Posterior vena cava (tissue), 2 donors: ENCODE data around the gene AHNAK2. TPM values are rescaled to one million over a fixed set of nuclear protein-coding genes. Genes with fewer than 3 reads are reported as not detected.
"Not testable (repeated sequence)": the region's sequence is repeated elsewhere in the genome, so short reads cannot be mapped to it uniquely, and the experiment has no call there.

Experiments
- DNase-seq: peaks from one replicate; pipeline ENCODE4 v3.0.0-alpha.2; 2020; ENCODE audit warnings: low spot score
- intact Hi-C, 2 donors: fragments of 100-400 bp; cut with DNase I; formaldehyde crosslinking; loops; one replicate each; pipeline versions ENCODE4 v1.14.1 to v1.14.2; 2022 to 2023
- total RNA-seq, 2 donors: library from RNA; stranded (reverse); fragmentation: NEBNext Ultra II Directional; extraction: Animal tissue kit (Norgen Biotek cat#: 25700); gene quantifications; one replicate each; pipeline ENCODE4 v1.2.1, GENCODE V29; 2021
- donor health status: DM: yes; HTN: yes; CAD: no.
- donor health status: DM: yes; HTN: yes; CAD: no.

Gene AHNAK2
- total RNA-seq, 2 donors from 2014 or later: 242 to 274 TPM

DNA sequence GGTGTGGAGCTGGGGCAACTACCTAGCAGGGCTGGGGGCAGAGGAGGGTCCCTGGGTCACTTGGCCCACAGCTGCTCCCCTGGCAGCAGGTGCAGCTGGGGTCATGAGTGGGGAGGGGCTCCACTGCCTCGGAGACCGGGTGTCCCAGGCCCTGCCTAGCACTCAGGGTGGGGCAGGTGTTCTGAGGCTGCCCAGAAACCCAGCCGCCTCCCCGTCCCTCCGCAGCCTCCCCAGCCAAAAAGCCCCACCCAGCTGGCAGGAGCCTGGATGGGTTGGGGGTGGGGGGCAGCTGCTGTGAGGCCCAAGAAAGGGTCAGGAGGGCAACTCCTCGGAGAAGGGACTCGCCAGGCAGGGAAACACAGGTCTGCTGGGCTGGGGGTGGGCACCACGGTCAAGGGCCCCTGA is 11.2 kb downstream of the AHNAK2 start:
- intact Hi-C loops: loop anchor here (1.0 to 5.0 kb wide), 3 partner anchors 19 to 70 kb away; no protein-coding TSS in a partner anchor
- DNase-seq: peak; percentile 80

DNA sequence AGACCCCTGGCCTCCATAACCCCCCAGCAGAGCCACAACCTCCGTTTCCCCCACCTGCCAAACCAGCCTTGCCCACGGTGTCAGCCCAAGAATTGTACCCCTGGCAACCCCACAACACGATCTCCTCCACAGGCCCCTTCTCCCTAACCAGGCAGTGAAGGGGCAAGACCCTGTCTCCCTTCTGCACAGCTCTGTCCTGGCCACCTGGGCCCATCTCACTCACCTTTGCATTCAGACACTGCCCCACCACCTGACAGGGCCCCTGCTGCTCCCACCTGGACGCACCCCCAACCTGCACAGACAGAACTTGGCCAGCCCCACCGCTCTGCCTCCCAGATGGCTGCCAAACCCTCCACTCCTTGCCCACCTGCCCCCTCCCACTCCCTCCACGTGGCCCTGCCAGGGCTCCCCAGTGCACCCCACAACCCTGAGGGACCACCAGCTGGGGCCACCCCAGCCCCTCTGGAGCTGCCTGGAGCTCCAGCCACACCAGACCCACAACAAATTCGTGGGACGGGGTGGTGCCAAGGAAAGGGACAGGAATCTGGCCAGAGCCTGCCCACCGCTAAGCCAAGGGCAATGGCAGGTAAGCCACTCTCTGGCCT is 11.8 kb downstream of the AHNAK2 start:
- intact Hi-C loops: loop anchor here in 1 of 2 donors (5.0 kb wide), 2 partner anchors 34 to 69 kb away; no protein-coding TSS in a partner anchor

DNA sequence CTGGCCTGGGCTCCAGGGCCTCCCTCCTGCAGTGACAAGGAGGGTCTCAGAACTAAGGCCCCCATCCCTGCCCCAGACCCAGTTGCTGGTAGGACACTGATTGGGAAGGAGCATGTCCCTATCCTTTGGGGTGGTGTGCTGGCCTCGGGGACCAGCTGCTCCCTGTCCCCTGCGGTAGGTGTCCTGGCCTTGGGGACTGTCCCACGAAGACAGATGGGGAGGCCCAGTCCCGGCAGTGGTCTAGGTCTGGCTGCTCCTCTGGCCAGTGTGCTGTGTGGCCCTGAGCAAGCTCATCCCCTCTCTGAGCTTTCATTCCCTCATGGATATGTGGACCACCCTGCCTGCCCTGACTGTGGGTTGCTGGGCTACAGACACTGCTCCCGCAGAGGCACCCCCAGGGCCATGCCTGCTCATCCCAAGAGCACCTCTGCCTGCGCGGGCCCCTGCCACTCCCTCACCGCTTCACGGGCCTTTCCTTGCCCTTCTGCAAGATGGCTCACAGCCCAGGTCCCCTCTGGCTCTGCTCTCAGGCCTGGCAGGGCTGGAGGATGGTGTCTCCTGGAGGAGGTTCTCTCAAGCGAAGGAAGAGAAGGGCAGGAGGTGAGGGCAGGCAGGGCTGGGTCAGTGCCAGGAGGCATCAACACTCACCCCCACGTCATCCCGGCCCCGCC is 12.5 kb downstream of the AHNAK2 start:
- DNase-seq: peak; percentile 70
- intact Hi-C loops: loop anchor here in 1 of 2 donors (5.0 kb wide), 2 partner anchors 33 to 68 kb away; no protein-coding TSS in a partner anchor

More for the DNA sequence above, 11.8 kb downstream of the AHNAK2 start:
- peak; percentile 71 for DNase-seq

DNA sequence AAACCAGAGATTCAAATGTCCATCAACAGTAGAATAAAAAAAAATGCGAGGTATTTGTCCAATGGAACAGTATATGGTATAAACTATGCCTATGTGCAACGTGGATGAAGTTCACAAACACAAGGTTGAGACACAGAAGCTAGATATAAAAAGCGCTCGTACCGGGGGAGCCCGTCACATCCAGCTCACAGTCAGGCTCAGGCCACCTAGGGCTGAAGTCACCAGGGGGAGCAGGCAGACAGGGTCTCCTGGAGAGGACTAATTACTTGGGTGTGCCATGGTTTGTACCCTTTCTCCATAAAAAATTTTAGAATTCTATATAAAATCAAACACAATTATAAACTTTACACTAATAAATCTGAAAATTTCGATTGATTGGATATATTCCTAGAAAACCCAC is 13.6 kb downstream of the AHNAK2 start:
- DNase-seq: peak; percentile 51
- intact Hi-C loops: no loop called here

DNA sequence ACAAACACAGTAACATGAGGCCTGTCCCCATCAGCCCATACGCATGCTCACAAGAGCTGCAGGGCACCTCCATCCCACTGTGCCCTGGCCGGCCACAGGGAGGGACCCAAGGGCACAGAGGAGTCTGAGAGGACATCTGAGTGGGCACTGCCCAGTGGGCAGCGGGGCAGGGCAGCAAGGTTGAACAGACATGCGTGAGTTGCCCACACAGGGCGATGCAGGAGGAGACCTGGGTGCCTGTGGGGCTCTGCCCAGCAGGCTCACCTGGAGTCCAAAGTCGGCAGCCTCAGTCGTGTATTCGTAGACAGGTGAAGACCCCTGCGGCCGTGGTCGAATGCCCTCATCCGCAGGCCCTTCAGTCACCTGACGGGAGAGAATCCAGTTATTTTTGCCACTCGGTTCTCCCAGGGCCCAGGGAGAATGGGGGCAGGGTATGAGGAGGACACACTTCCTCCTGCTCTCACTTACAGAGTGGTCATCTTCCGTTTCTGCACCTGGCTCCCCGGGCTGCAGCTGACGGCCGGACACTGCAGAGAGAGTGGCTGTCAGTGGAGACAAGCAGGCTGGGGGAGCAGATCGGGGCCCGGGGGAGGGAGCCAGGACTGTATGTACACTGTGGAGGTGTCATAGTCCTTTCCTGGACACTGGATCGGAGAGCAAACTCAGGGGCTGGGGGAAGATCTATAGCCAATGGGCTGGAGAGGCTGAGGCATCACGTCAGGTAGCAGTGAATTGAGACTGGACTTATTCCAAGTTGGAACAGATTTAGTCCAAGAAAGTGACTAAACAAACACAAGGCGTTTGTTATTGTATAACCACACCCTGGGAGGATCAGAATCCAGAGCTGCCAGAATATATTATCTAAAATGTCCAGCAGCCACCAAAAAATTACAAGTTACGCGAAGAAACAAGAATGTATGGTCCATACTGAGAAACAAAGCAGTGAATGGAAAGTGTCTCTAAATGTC is 20.7 kb downstream of the AHNAK2 start:
- intact Hi-C loops: no loop called here
- peak; percentile 72 for DNase-seq

DNA sequence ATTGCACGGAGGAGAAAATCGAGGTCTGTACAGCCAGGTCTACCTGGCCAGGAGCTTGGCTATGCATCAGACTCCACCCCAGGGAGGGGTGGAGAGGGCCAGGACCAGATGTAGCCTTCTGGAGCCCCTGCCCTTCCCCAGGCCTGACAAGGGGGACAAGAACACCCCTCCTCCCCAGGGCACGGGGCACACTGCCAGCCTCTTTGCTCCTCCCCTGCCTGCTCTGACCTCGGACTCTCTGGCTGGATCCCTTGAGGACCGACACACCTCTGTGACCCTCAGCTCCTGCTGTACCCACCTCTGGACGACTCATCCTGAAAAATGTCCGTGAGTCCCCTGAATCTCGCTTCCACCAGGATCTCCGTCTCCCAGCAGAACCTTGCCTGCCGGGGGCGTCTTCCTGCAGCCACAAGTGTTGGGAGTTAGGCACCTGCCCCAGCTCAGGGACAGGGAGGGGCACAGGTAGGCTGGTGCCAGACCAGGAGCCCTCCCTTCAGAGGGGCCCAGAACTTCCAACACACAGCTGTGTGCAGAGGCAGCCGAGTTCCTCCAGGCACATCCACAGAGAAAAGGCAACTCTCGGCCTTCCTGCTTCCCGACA is 21.8 kb downstream of the AHNAK2 start:
- peak; percentile 69 for DNase-seq
- intact Hi-C loops: no loop called here

DNA sequence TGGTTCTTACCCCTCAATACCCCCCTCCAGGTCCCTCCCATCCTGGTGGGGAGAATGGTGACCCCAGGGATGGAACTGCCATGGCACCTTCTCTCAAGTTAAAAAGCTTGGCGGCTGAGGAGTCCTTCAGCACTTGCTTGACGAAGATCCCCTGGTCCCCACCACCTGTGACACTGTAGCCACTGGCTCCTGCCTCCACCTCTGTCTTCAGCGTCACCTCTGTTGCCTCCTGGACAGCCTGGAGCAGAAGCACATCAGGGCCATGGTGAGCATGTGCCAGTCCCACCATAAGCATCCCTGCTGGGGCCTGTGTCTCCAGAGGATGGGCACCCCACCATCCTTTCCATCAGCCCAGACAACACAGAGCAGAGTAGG is 22.8 kb downstream of the AHNAK2 start:
- intact Hi-C loops: no loop called here
- DNase-seq: peak; percentile 32

DNA sequence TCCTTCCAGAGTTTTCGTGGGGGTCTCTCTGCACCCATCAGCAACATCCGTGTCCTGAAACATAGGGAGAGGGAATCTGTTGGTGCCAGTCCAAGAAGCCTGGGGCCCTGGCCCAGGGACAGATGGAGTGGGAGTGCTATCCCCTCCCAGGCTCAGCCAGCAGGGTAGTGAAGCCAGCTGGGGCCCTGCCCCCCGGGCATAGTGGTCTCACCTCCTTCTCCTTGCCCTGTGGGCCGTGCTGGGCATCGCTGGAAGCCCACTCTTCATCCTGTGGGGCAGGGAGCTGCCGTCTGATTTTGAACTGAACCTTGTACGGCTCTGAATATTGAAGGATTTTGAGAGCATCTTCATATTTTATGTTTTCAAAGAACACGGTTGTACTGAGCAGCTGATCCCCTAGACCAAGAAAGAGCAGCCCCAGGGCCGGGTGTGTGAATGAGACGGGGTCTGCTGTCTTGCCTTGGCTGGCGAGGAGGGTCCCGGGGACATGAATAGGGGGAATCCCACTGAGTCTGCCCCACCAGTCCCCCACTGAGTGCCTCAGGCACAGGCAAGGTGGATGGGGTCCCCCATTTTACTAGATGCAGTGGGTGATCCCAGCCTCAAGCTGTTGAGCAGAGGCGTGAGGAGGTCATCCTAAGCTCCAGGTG is 23.3 kb downstream of the AHNAK2 start:
- intact Hi-C loops: no loop called here
- peak; percentile 68 for DNase-seq

DNA sequence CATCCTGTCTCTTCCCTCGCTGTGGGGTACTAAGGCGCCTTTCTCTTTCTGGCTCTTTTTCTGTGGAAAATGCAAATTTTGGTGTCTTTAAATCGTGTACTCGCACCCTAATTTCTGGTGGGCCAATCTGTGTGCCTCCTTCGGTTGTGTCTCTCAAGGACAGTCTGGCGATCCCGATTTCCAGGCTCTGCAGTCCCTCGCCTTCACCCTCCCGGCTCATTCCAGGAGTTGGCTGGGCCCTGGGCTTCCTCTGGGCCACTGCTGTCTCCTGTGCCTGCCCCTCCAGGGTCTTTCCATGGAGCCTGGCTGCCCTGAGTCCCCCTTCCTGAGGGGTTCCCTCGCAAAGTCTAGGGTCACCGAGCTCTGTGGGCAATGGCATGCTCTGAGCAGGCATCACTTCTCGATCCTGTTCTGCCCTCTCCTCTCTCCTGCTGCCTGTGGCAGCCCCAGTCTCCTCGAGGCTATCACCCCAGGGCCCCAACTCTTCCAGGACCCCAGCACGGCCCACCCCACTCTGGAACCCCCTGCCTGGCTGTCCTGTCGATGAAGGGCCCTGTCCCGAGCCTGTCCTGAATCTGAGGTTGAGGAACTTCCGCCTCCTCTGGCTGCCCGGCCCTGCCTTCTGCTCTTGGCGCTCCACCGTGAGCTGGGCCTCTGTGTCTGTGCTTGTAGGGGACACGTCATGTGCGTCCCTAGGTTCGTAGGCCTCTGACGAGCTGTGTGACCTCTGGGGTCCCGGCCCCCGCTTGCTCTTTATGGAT is 24.1 kb downstream of the AHNAK2 start:
- DNase-seq: peak; percentile 75
- intact Hi-C loops: no loop called here

DNA sequence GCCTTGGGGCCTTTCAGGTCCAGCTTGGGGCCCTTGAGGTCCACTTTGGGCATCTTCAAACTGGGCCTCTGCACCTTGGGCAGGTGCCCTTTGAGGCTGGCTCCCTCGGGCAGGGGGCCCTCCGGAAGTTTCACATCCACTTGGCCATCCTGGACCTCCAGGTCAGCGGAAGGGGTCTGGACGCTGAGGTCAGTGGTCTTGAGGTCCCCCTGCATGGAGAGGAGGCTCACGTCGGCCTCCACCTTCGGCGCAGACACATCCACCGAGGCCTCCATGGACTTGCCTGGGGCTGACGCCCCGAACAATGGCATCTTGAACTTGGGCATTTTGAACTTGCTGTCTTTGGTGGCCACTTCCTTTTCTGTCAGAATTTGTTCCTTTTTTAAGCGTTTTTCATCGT is 25.1 kb downstream of the AHNAK2 start:
- DNase-seq: peak; percentile 69
- intact Hi-C loops: no loop called here

DNA sequence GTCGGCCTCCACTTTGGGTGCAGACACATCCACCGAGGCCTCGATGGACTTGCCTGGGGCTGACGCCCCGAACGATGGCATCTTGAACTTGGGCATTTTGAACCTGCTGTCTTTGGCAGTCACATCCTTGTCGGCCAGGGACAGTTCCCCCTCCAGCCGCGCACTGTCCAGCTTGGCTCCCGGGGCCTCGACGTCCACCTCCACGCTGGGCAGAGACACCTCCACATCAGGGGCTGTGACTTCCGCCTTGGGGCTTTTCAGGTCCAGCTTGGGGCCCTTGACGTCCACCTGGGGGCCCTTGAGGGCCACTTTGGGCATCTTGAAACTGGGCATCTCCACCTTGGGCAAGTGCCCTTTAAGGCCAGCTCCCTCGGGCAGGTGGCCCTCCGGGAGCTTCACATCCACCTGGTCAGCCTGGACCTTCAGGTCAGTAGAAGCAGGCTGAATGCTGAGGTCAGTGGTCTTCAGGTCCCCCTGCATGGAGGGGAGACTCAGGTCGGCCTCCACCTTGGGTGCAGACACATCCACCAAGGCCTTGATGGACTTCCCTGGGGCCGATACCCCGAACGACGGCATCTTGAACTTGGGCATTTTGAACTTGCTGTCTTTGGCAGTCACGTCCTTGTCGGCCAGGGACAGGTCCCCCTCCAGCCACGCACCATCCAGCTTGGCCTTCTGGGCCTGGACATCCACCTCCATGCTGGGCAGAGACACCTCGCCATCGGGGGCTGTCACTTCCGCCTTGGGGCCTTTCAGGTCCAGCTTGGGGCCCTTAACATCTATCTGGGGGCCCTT is 26.1 kb downstream of the AHNAK2 start:
- intact Hi-C loops: not testable (repeated sequence)
- DNase-seq: peak; percentile 76

DNA sequence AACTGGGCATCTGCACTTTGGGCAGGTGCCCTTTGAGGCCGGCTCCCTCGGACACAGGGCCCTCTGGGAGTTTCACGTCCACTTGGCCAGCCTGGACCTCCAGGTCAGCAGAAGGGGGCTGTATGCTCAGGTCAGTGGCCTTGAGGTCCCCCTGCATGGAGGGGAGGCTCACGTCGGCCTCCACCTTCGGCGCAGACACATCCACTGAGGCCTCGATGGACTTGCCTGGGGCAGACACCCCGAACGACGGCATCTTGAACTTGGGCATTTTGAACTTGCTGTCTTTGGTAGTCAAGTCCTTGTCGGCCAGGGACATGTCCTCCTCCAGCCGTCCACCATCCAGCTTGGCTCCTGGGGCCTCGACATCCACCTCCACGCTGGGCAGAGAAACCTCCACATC is 27.5 kb downstream of the AHNAK2 start:
- intact Hi-C loops: not testable (repeated sequence)
- peak; percentile 18 for DNase-seq

DNA sequence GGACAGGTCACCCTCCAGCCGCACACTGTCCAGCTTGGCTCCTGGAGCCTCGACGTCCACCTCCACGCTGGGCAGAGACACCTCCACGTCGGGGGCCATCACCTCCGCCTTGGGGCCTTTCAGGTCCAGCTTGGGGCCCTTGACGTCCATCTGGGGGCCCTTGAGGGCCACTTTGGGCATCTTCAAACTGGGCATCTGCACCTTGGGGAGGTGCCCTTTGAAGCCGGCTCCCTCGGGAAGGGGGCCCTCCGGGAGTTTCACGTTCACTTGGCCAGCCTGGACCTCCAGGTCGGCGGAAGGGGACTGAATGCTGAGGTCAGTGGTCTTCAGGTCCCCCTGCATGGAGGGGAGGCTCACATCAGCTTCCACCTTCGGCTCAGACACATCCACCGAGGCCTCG is 28.2 kb downstream of the AHNAK2 start:
- DNase-seq: peak; percentile 78
- intact Hi-C loops: no loop called here

DNA sequence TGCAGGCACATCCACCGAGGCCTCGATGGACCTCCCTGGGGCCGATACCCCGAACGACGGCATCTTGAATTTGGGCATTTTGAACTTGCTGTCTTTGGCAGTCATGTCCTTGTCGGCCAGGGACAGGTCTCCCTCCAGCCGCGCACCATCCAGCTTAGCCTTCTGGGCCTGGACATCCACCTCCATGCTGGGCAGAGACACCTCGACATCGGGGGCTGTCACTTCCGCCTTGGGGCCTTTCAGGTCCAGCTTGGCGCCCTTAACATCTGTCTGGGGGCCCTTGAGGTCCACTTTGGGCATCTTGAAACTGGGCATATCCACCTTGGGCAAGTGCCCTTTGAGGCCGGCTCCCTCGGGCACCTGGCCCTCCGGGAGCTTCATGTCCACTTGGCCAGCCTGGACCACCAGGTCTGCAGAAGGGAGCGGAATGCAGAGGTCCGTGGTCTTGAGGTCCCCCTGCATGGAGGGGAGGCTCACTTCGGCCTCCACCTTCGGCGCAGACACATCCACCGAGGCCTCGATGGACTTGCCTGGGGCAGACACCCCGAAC is 28.7 kb downstream of the AHNAK2 start:
- DNase-seq: peak; percentile 67
- intact Hi-C loops: not testable (repeated sequence)

DNA sequence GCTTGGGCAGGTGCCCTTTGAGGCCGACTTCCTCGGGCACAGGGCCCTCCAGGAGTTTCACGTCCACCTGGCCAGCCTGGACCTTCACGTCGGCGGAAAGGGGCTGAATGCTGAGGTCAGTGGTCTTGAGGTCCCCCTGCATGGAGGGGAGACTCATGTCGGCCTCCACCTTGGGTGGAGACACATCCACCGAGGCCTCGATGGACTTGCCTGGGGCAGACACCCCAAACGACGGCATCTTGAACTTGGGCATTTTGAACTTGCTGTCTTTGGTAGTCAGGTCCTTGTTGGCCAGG is 29.5 kb downstream of the AHNAK2 start:
- peak; percentile 10 for DNase-seq
- intact Hi-C loops: loop anchor here in 1 of 2 donors (1.0 kb wide), 1 partner anchor 19 kb away; no protein-coding TSS in a partner anchor

DNA sequence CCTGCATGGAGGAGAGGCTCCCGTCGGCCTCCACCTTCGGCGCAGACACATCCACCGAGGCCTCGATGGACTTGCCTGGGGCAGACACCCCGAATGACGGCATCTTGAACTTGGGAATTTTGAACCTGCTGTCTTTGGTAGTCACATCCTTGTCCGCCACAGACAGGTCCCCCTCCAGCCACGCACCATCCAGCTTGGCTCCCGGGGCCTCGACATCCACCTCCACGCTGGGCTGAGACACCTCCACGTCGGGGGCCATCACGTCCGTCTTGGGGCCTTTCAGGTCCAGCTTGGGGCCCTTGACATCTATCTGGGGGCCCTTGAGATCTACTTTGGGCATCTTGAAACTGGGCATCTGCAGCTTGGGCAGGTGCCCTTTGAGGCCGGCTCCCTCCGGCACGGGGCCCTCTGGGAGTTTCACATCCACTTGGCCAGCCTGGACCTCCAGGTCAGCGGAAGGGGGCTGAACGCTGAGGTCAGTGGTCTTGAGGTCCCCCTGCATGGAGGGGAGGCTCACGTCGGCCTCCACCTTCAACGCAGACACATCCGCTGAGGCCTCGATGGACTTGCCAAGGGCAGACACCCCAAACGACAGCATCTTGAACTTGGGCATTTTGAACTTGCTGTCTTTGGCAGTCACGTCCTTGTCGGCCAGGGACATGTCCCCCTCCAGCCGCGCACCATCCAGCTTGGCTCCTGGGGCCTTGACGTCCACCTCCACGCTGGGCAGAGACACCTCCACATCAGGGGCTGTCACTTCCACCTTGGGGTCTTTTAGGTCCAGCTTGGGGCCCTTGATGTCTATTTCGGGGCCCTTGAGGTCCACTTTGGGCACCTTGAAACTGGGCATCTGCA is 30.1 kb downstream of the AHNAK2 start:
- peak; percentile 77 for DNase-seq
- intact Hi-C loops: loop anchor here in 1 of 2 donors (1.0 kb wide), 1 partner anchor 19 kb away; no protein-coding TSS in a partner anchor
